HUES6 (cell line): ENCODE data around the gene MINK1.

Source experiments
- H3K27ac ChIP-seq: 2 replicates; pipeline ENCODE4 v1.7.0; 2013; ENCODE audit warnings: low read depth, mild to moderate bottlenecking, low read length, inconsistent platforms
- H3K27me3 ChIP-seq: 2 replicates; pipeline ENCODE4 v1.6.1; 2013; ENCODE audit warnings: low read length; ENCODE audit not compliant: control insufficient read depth, insufficient read depth
- H3K36me3 ChIP-seq: 2 replicates; pipeline ENCODE4 v1.6.1; 2013; ENCODE audit warnings: low read length; ENCODE audit not compliant: control insufficient read depth, insufficient read depth
- H3K4me1 ChIP-seq: 2 replicates; pipeline ENCODE4 v1.6.1; 2013; ENCODE audit warnings: low read length; ENCODE audit not compliant: control insufficient read depth, insufficient read depth
- H3K4me3 ChIP-seq: 2 replicates; pipeline ENCODE4 v1.5.1; 2013; ENCODE audit warnings: low read depth, low read length
- H3K9ac ChIP-seq: one replicate; pipeline ENCODE4 v1.6.1; 2013; ENCODE audit warnings: mild to moderate bottlenecking, low read length
- H3K9me3 ChIP-seq: 2 replicates; pipeline ENCODE4 v1.6.1; 2013; ENCODE audit warnings: low read depth, low read length; ENCODE audit not compliant: control insufficient read depth, insufficient read depth

Gene MINK1

GRCh38 chr17:4837471-4838308 is 4.5 kb downstream of the MINK1 start:
- Histone ChIP-seq H3K9me3 (no peaks in the 10 kb centered on the region), H3K4me3 (no peak overlapping the region), H3K27ac (no peak overlapping the region), H3K36me3 (0 out of 2 replicates have a peak, but pooled peaks cover 4% of the 10 kb centered on the region), H3K4me1 (peaks cover 22% of the 10 kb centered on the region), H3K9ac (no peak overlapping the region), H3K27me3 (no peaks in the 10 kb centered on the region)

- Histone ChIP-seq H3K27me3 (no peaks in the 10 kb centered on the region), H3K36me3 (0 out of 2 replicates have a peak, but pooled peaks cover 4% of the 10 kb centered on the region), H3K4me1 (peaks cover 22% of the 10 kb centered on the region), H3K27ac (no peak overlapping the region), H3K9ac (no peak overlapping the region), H3K4me3 (no peak overlapping the region), H3K9me3 (no peaks in the 10 kb centered on the region)
These were observed 5.2 kb downstream of the MINK1 start for GRCh38 chr17:4838309-4838785.

- H3K9me3 ChIP-seq: no peaks in the 10 kb centered on the region
- H3K9ac ChIP-seq: no peak overlapping the region
- H3K36me3 ChIP-seq: 0 out of 2 replicates have a peak, but pooled peaks cover 4% of the 10 kb centered on the region
- H3K27me3 ChIP-seq: no peaks in the 10 kb centered on the region
- H3K4me1 ChIP-seq: peaks cover 19% of the 10 kb centered on the region
- no peak overlapping the region for H3K4me3 ChIP-seq
- H3K27ac ChIP-seq: no peak overlapping the region
These were observed 6.1 kb downstream of the MINK1 start for GRCh38 chr17:4839221-4839620.

GRCh38 chr17:4839965-4840892 is 7.1 kb downstream of the MINK1 start:
- Histone ChIP-seq H3K27me3 (no peaks in the 10 kb centered on the region), H3K36me3 (0 out of 2 replicates have a peak, but pooled peaks cover 4% of the 10 kb centered on the region), H3K27ac (no peak overlapping the region), H3K9me3 (no peaks in the 10 kb centered on the region), H3K4me3 (no peak overlapping the region), H3K4me1 (peaks cover 12% of the 10 kb centered on the region), H3K9ac (no peak overlapping the region)

- H3K27me3 ChIP-seq: no peaks in the 10 kb centered on the region
- no peak overlapping the region for H3K9ac ChIP-seq
- no peaks in the 10 kb centered on the region for H3K9me3 ChIP-seq
- H3K27ac ChIP-seq: no peak overlapping the region
- 0 out of 2 replicates have a peak, but pooled peaks cover 4% of the 10 kb centered on the region for H3K36me3 ChIP-seq
- H3K4me3 ChIP-seq: no peak overlapping the region
- H3K4me1 ChIP-seq: peaks cover 9% of the 10 kb centered on the region; the same call in 1 of the 2 replicates
These were observed 7.7 kb downstream of the MINK1 start for GRCh38 chr17:4840893-4841242.

GRCh38 chr17:4842376-4842775 is 9.2 kb downstream of the MINK1 start:
- Histone ChIP-seq H3K9me3 (no peaks in the 10 kb centered on the region), H3K9ac (no peak overlapping the region), H3K4me1 (peaks cover 10% of the 10 kb centered on the region; the same call in 1 of the 2 replicates), H3K36me3 (0 out of 2 replicates have a peak, but pooled peaks cover 4% of the 10 kb centered on the region), H3K27me3 (no peaks in the 10 kb centered on the region), H3K27ac (no peak overlapping the region), H3K4me3 (no peak overlapping the region)

GRCh38 chr17:4843321-4844000 is 10.3 kb downstream of the MINK1 start:
- H3K9ac ChIP-seq: no peak overlapping the region
- H3K36me3 ChIP-seq: no peaks in the 10 kb centered on the region
- H3K27me3 ChIP-seq: no peaks in the 10 kb centered on the region
- H3K4me1 ChIP-seq: peaks cover 15% of the 10 kb centered on the region; the same call in 1 of the 2 replicates
- H3K27ac ChIP-seq: no peak overlapping the region
- H3K4me3 ChIP-seq: no peak overlapping the region
- no peaks in the 10 kb centered on the region for H3K9me3 ChIP-seq

GRCh38 chr17:4845118-4845517 is 12.0 kb downstream of the MINK1 start:
- Histone ChIP-seq H3K36me3 (no peaks in the 10 kb centered on the region), H3K9me3 (no peaks in the 10 kb centered on the region), H3K27ac (no peak overlapping the region)

GRCh38 chr17:4846635-4847390 is 13.7 kb downstream of the MINK1 start:
- no peak overlapping the region for H3K27ac ChIP-seq
- no peak overlapping the region for H3K9ac ChIP-seq
- H3K36me3 ChIP-seq: no peaks in the 10 kb centered on the region
- no peaks in the 10 kb centered on the region for H3K9me3 ChIP-seq
- H3K27me3 ChIP-seq: no peaks in the 10 kb centered on the region
- H3K4me1 ChIP-seq: peaks cover 37% of the 10 kb centered on the region
- no peak overlapping the region for H3K4me3 ChIP-seq

More at GRCh38 chr17:4845118-4845517, 12.0 kb downstream of the MINK1 start:
- Histone ChIP-seq H3K4me1 (peaks cover 29% of the 10 kb centered on the region), H3K9ac (no peak overlapping the region), H3K4me3 (no peak overlapping the region), H3K27me3 (no peaks in the 10 kb centered on the region)

GRCh38 chr17:4849011-4849536 is 15.9 kb downstream of the MINK1 start:
- Histone ChIP-seq H3K27me3 (no peaks in the 10 kb centered on the region), H3K36me3 (no peaks in the 10 kb centered on the region), H3K9ac (peak overlapping the region; percentile 28), H3K4me1 (peaks cover 50% of the 10 kb centered on the region), H3K9me3 (no peaks in the 10 kb centered on the region), H3K27ac (peak overlapping the region; percentile 71), H3K4me3 (no peak overlapping the region)
